ENCODE results near the gene TUBB. TPM values are rescaled to one million over a fixed set of nuclear protein-coding genes. Genes with fewer than 3 reads are reported as not detected.

Gene TUBB
- total RNA-seq, 1 donor from 2014 or later, result 1,986 TPM

DNA sequence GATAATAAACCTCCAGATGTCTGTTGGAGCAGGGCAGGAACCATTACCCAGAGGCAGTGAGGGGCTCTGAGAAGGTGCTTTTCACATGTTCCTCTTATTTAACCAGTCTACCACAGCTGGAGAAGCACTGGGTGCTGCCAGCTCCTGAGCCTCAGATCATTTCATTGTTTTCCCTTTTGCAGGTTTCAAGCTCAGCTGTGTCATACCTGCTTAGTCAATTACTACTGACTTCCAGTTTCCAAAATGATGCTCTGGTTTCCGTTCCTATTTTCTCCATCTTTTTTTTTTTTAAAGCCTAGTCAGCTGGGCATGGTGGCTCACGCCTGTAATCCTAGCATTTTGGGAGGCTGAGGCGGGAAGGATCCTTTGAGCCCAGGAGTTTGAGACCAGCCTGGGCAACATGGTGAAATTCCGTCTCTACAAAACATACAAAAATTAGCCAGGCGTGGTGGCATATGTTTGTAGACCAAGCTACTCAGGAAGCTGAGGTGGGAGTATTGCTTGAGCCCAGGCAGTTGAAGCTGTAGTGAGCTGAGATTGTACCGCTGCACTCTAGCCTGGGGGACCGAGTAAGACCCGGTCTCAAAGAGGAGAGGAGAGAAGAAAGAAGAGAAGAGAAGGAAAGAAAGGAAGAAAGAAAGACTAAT, 15.6 kb downstream of the TUBB start:
- H3K9me3 Mint-ChIP-seq, result no peaks in the 10 kb centered on the region
- H3K4me3 Mint-ChIP-seq, result peak overlapping the region; percentile 67
- no peak overlapping the region for H3K27ac Mint-ChIP-seq (ENCODE audit: unreplicated experiment)
- TF ChIP-seq, protein P1, sequence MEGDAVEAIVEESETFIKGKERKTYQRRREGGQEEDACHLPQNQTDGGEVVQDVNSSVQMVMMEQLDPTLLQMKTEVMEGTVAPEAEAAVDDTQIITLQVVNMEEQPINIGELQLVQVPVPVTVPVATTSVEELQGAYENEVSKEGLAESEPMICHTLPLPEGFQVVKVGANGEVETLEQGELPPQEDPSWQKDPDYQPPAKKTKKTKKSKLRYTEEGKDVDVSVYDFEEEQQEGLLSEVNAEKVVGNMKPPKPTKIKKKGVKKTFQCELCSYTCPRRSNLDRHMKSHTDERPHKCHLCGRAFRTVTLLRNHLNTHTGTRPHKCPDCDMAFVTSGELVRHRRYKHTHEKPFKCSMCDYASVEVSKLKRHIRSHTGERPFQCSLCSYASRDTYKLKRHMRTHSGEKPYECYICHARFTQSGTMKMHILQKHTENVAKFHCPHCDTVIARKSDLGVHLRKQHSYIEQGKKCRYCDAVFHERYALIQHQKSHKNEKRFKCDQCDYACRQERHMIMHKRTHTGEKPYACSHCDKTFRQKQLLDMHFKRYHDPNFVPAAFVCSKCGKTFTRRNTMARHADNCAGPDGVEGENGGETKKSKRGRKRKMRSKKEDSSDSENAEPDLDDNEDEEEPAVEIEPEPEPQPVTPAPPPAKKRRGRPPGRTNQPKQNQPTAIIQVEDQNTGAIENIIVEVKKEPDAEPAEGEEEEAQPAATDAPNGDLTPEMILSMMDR (conservative IDR thresholded peaks at IDR 0.05), result no peak
- no peaks in the 10 kb centered on the region for H3K27me3 Mint-ChIP-seq (ENCODE audit: low read depth)
- peaks cover 29% of the 10 kb centered on the region for H3K36me3 Mint-ChIP-seq (ENCODE audit: low read depth)
- peaks cover 18% of the 10 kb centered on the region for H3K4me1 Mint-ChIP-seq
- no peak for DNase-seq (ENCODE audit: low read depth, low spot score)

DNA sequence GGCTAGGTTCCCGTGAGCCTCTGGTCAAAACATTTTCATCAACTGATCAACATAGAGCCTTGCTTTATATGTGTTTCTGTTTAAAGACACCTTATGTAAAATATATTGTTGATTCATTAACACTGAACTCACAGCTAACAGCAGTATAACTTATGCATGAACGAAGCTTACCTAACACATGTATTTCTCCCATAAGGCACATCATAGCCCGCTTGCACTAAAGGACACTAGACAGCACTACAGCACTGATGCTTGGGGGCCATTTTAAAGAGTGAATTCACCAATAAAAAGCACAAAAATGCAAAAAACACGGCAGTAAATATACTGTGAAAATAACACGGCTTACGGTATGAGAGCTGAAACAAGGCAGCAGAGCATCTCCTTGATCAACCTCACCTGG, 18.4 kb downstream of the TUBB start:
- no peak for DNase-seq (ENCODE audit: low read depth, low spot score)
- Mint-ChIP-seq H3K27me3 (ENCODE audit: low read depth) (peaks cover 5% of the 10 kb centered on the region), H3K27ac (ENCODE audit: unreplicated experiment) (no peak overlapping the region), H3K4me3 (peak overlapping the region; percentile 83), H3K4me1 (peaks cover 30% of the 10 kb centered on the region), H3K9me3 (no peaks in the 10 kb centered on the region), H3K36me3 (ENCODE audit: low read depth) (peaks cover 25% of the 10 kb centered on the region)
- TF ChIP-seq, protein P1 (conservative IDR thresholded peaks at IDR 0.05), result no peak

DNA sequence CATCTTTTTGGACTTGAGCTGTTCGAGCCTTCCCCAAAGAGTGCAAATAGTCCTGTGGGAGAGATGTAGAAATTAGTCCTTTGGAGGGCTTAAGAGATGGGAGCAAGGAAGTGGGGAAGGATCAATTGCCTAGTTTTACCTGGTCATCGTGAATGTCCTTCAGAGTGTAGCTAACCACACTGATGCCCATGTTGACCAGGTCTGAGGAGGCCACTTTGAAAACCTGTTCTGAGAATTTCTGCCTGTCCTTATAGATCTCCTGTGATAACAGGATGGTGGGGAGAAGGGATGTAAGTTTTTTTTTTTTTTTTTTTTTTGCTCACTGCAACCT, 20.4 kb downstream of the TUBB start:
- peaks cover 20% of the 10 kb centered on the region for H3K36me3 Mint-ChIP-seq (ENCODE audit: low read depth)
- no peak overlapping the region for H3K27ac Mint-ChIP-seq (ENCODE audit: unreplicated experiment)
- DNase-seq (ENCODE audit: low read depth, low spot score), result no peak
- H3K9me3 Mint-ChIP-seq, result no peaks in the 10 kb centered on the region
- H3K4me1 Mint-ChIP-seq, result peaks cover 45% of the 10 kb centered on the region
- peaks cover 15% of the 10 kb centered on the region for H3K27me3 Mint-ChIP-seq (ENCODE audit: low read depth)
- H3K4me3 Mint-ChIP-seq, result peak overlapping the region; percentile 83
- TF ChIP-seq, protein P1 (conservative IDR thresholded peaks at IDR 0.05), result no peak

DNA sequence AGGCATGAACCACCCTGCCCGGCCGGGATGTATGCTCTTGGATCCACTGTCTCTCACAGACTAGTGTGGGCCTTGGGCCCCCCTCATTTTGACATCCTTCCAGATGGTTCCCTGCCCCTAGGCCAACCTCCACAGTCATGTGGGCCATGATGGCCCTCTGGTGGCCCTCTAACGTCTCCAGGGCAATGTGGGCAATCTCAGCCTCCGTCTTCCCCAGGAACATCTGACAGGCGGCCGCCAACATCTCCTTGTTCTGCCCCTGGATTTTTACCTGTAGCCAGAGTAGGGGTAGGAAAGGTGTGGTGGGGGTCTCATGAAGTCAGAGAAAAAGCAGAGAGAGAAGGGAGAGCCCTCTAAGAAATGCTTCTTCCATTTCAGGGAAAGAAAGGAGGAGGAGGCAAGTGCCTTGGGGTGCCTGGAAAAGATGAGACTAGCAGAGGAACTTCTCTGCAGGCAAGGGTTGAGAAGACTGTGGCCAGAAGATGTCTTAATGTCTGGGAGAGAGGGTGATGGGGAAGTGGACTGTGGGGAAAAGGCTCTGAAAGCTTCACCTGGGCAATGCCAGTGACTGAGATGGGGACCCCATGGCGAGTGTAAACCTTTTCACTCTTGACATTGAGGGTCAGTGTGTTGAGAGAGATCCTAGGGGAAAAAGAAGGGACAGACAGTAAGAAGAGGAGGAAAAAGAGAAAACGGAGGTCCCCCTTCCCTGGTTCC, 21.1 kb downstream of the TUBB start:
- peaks cover 45% of the 10 kb centered on the region for H3K4me1 Mint-ChIP-seq
- no peaks in the 10 kb centered on the region for H3K9me3 Mint-ChIP-seq
- peaks cover 17% of the 10 kb centered on the region for H3K36me3 Mint-ChIP-seq (ENCODE audit: low read depth)
- DNase-seq (ENCODE audit: low read depth, low spot score), result no peak
- peak overlapping the region; percentile 96 for H3K4me3 Mint-ChIP-seq
- TF ChIP-seq, protein P1 (conservative IDR thresholded peaks at IDR 0.05), result no peak
- H3K27ac Mint-ChIP-seq (ENCODE audit: unreplicated experiment), result peak overlapping the region; percentile 94
- H3K27me3 Mint-ChIP-seq (ENCODE audit: low read depth), result peaks cover 15% of the 10 kb centered on the region

DNA sequence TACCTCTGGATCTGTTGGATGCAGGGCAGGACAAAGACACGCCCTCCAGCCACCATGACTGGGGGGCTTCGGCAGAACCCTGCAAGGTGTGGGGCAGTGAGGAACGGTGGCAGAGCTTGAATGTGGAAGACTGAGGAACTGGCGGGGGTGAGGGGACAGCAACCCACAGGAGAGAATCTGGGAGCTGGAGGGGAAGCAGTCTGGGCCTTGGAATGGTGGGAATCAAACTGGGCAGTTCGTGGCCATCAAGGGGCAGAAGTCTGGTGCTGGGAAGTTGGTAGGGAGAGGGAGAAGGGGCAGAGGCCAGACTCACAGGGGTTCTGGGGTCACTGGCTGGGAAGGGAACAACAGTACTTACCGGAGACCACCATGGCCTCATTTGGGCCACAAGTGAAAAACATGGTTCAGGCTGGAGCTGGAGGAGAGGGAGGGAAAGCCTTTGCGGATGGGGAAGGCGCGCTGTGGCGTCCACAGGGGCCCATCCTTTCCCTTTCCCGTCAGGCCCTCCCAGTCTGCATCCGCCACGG, 21.7 kb downstream of the TUBB start:
- no peak for DNase-seq (ENCODE audit: low read depth, low spot score)
- Mint-ChIP-seq H3K36me3 (ENCODE audit: low read depth) (peaks cover 15% of the 10 kb centered on the region), H3K4me1 (peaks cover 45% of the 10 kb centered on the region), H3K9me3 (no peaks in the 10 kb centered on the region), H3K27ac (ENCODE audit: unreplicated experiment) (peak overlapping the region; percentile 92), H3K4me3 (peak overlapping the region; percentile 96), H3K27me3 (ENCODE audit: low read depth) (peaks cover 15% of the 10 kb centered on the region)
- TF ChIP-seq, protein P1 (conservative IDR thresholded peaks at IDR 0.05), result no peak

Measured in neural crest cell (in vitro differentiated cells).